HTR-8/SVneo (cell line): ENCODE results near the gene GARNL3.

Experiments
- DNase-seq: peaks from one replicate; pipeline ENCODE4 v3.0.0; 2011; ENCODE audit warnings: low spot score, mixed read lengths; ENCODE audit not compliant: insufficient read length
- FAIRE-seq: peaks from 2 replicates; lab custom pipeline; 2011; peaks lifted over from hg19 to GRCh38; lab: Jason Lieb, UNC

GARNL3 gene

DNA sequence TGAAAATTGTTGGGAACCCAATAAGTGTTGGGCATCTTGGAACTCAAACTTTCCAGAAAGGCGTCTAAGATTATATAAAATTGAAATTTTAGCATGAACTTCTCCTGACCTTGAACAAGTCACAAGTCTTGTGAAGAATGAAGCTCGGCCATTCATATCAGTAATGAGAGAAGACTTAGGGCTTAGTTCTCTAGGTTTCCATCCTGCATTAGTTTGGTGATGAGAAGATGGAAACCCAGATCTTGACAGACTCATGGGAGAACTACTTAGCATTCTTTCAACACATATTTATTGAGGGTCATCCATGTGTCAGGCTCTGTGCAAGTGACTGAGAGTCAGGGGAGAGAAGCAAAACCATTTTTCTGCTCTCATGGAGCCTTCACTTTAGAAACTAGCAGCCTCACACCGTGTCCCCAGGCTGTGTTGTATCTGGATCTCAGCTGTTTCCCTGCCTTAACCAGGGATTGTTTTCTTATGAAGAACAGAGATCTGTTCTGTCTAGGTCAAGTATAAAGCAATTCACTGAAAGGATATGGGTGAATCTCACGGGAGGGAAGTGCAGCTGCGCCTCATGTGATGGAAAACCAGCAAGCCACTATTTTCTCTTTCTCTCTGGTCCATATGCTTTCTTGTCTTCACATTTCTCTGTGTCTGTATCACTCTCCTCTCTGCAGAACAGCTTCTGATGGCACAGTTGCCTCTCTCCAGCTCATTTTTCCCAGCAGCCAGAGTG lies 3.4 kb downstream of the GARNL3 start:
- FAIRE-seq, result no peak

DNA sequence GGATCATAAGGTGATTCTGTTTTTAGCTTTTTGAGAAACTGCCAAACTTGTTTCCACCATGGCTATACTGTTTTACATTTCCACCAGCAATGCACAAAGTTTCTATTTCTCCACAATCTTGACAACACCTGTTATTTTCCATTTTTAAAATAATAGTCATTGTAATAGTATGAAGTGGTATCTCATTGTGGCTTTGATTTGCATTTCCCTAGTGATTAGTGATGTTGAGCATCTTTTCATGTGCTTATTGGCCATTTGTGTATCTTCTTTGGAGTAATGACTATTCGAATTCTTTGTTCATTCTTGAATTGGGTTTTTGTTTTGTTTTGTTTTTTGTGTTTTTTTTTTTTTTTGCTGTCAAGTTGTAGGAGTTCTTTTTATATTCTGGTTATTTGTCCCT lies 4.9 kb downstream of the GARNL3 start:
- DNase-seq (no peak), FAIRE-seq (no peak)

More for the DNA sequence above, 3.4 kb downstream of the GARNL3 start:
- no peak for DNase-seq

DNA sequence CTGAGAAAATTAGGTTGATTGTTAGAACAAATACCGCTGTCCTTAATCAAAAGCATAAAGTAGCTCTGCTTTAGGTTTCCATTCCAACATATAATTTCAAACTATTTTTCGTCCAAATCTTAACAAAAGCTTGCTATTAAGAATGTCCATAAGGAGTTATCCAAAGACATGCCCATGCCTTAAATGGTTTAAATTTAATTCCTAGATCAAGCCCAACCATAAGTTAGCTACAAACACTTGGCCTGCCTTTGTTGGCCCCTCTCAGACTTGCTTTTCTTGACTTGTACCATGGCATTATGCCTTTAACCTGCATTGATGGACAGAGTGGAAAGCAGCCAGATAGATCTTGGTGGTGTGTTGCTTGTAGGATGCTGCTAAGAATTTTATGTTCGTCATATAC lies 8.8 kb downstream of the GARNL3 start:
- FAIRE-seq, result no peak
- no peak for DNase-seq

DNA sequence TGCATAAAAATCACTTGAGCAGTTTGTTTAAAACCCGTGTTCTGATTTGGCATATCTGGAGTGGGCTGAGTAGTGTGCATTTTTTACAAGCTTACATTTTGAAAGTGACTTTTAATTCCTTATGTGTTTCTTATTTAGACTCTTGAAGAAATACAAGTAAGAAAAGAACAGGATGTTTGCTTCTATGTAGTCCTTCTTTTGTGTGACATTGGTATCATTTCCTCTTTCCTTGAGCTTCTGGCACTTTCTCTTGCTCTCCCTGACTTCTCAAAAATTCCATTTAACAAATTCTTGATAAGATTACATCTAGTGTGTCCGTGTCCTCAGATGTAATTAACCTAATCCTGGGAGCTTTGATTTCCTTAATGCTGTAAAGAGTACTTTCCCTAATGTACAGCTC lies 12.5 kb downstream of the GARNL3 start:
- DNase-seq (no peak), FAIRE-seq (no peak)

DNA sequence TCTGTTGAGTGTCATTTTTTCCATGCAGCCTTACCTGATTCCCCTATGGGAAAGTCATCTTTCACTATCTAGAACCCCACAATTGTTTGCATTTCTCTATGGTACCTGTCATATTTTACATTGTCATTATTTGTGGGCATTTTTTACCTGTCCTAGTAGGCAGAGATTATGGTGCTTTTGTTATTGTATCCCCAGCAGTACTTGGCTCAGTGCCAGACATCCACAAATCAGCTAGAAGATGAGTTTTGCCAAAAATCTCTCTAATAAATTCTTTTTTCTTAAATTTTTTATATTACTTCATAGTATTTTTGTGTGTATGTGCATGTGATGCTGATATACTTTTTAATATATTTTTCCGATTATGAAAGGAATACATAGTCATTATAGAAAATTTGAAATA lies 13.2 kb downstream of the GARNL3 start:
- FAIRE-seq, result no peak
- DNase-seq, result no peak

DNA sequence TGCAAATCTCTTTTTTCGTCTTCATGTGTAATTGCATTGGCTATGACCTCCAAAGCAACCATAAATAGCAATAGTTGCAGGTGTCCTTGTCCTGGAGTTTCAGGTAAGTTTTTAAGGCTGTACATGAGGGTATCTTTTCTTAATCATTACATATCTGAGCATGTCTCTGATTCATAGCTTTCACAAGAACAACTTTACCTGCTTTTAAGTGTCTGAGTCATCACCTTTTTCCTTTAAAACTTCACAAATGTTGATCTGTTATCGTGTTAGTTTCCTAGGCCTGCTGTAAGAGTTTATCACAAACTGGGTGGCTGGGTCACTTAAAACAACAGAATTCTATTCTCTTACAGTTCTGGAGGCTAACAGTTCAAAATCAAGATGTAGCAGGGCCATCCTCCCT lies 13.8 kb downstream of the GARNL3 start:
- FAIRE-seq, result no peak

DNA sequence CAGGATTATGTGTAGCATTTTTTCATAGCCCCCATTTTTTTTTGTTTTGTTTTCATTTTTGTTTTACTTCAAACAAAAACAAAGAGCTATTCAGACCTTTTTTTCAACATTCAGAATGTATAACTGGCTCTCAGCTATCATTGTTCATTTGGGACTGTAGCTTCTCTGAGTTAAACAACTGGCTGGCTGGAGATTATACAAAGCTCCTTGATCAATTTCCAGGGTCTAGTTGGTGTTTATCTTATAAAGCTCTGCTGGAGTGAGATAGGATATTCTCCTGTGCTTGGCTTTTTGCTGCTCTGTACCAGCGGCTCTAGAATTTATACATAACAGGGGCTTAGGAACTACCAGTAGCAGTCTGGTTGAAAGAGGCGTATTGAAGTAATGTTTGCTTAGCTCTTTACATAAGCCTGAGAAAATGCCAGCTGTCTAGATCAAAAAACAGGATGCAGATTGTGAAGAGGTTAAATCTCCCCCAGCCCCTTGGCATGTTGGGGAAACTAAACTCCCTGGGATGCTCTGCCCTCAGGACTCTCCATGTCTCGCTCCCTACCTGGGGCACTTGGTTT lies 15.2 kb downstream of the GARNL3 start:
- DNase-seq, result no peak
- no peak for FAIRE-seq

More for the DNA sequence above, 13.8 kb downstream of the GARNL3 start:
- DNase-seq, result no peak

DNA sequence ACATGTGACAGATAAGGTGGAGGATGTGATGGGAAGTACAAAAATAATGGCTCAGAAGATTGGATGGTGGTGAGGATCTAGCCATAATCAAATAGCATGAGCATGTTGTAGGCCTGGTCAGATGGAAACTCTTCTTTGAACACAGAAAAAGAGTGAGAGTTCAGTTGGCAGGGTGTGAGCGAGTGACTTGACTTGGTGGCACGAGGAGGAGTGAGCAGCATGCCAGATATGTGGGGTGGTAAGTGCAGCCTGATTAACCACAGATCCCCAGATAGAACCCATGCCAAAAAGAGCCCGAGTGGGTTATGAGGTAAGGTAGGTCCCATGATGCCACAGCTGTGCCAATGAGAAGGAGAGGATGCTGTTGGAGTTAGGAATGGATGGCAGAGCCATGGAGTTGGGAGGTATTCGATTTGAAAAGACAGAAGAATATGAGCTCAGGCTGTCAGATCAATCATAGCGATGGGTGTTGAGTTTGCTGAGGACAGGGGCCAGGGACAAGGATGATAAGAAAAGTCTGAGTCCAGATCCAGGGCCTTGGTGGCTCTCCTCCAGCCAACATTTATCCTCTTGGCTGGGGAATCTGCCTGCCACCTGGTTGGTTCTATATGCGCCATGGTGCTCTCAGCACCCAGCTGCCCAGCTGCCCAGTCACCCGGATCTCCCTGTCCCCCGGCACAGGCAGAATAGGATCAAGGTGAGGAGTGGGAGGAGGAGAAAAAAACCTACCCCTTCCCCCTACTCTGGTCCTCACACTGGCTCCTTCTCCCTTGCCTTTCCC lies 16.5 kb downstream of the GARNL3 start:
- DNase-seq (no peak), FAIRE-seq (no peak)

DNA sequence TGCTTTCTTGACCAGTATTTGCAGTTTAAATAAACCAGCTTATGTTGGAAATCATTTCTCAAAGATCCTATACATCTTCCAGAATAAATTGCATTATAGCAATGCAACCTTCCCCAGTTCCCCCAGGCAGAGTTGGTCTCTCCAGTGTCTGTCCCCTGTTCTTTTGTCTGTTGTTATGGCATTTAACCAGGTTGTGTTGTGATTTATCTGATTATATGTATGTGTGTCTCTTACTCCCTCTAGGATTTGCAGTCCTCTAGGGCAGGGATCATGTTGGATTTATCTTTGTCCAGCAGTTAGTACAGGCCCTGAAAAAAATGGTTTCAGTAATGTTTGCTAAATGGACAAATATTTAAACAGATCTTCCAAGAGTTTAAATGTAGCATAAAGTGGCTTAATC lies 17.3 kb downstream of the GARNL3 start:
- FAIRE-seq, result no peak
- DNase-seq, result no peak

DNA sequence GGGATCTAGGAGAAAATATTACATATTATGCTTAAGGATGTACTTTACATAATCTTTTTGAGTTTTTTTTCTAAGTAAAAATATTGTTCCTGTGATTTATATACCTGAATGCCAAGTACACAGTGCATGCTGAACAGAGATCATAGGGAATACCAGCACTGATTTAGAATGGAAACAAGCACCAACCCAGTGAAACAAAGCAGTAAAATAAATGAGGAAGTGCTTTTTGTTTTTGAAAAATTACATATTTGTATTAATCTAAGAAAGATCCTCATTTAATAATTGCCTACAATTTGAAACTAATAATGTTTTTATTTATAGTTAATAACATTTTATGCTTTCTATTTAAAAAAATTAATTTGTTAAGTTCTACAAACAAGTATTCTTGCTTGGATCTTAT lies 18.0 kb downstream of the GARNL3 start:
- DNase-seq (no peak), FAIRE-seq (no peak)

DNA sequence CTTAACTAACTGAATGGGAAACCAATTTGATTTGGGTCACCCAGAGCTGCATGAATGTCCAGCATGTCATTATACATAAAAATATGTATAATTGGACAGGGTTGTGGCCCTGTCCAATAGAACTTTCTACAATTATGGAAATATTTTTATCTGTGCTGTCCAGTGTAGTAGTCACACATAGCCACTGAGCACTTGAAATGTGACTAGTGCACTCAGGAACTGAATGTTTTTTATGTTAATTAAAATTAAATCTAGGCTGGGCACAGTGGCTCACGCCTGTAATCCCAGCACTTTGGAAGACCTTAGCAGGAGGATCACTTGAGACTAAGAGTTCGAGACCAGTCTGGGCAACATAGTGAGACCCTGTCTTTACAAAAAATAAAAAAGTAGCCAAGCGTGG lies 18.6 kb downstream of the GARNL3 start:
- FAIRE-seq (no peak), DNase-seq (no peak)

DNA sequence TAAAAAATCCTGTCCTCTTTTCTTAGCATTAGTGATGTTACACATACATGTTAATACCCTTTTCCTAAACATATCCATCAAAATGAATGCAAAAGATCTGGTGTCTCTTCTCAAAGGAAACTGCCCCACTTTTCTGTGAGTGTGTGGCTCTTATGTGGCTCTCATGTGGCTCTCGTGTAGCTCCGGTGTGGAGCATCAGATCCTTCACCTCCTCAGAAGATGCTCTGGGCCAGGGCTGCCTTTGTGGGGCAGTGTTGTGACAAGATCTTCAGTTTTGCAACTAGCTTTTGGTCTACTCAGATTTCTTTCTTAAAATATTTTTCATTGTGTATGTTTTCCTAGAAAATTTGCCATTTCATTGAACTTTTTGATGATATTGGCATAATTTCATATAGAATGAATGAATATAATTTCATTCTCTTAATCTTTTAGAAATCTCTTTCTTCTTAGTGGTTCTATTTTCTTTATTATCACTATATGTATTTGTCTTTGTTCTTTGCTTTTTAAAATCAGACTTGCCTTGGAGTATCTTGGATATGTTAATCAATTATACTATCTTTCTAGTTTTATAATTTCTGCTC lies 19.4 kb downstream of the GARNL3 start:
- FAIRE-seq (no peak), DNase-seq (no peak)

DNA sequence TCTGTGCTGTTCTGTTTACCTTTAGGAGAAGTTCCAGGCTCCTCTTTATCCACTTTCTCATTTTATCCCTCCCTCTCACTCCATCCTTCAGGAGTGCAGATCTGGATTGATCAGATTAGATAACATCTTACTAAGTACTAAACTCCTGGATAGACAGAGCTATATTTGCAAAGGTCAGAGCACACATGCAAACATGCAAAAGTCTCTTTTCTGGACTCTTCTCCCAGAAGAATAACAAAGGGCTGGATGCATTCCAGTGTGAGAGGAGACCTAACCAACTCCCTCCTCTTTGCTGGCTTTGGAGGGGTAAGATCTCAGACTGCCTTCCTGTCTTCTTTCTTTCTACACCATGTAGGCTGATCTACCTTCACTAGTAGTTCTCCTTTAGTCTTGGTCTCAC lies 21.4 kb downstream of the GARNL3 start:
- no peak for DNase-seq
- no peak for FAIRE-seq

DNA sequence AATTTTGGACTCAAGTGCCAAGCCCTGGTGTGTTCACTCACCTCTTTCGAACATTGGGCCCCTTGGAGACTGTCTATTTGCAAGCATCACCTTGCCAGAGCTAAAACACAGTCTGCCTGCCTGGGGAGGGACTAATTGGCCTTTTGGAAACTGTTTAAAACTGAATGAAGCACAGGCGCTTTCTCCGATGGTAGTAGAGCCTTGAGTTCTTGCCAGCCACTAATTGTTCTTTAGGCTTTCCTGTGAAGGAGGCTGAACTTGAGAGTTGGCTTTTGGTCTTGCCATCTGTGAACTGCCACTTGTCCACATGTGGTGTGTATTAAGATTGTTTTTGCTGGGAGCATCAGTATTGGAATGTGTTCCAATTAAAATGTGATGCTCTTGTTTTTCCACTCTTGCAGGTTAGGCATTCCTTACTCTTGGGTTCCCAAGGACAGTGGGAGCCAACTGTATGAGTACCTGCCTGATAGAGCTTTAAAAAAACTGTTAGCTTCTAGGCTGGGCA lies 26.0 kb downstream of the GARNL3 start:
- FAIRE-seq (no peak), DNase-seq (no peak)

DNA sequence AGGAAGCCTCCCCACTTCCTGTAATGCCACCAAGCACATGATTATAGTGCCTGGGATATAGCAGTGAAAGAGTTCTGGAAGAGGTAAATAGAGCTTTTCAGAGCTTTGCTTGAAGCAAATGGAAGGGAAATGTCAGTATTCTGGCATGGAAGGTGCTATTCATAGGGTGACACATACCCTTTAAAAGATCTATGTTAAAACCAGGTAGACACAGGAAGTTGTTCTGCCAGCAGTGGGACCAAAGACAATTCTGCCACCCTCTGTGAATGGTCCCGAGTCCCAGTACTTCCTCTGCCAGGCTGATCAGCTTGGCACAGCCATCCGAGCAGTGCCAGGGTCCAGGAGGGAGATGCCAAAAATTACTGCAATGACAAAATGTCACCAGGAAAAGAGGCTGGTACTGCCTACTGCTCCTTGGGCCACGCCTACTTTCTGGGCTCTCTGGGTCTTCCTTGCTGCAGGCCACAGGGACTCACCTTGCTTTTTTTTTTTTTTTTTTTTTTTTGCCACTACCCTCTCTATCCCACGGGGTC lies 26.7 kb downstream of the GARNL3 start:
- no peak for DNase-seq
- FAIRE-seq, result no peak

DNA sequence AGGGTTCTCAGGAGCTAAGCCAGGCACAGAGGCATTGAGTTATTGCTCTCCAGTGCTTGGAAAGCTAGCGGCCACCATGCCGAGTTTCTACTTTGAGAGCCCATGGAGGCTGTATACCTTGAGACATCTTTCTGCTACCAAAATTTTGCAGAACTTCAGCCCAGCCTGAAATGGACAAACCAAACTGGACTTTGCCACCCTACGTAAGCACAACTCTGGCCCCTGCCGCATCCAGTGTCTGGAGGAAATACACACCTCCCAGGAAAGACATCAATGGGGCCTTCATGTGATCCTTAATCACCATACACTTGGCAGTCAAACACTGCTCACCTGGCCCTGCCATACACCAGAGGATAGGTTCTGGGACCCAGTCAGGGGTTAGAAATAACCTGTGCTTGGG lies 27.8 kb downstream of the GARNL3 start:
- FAIRE-seq (no peak), DNase-seq (no peak)

DNA sequence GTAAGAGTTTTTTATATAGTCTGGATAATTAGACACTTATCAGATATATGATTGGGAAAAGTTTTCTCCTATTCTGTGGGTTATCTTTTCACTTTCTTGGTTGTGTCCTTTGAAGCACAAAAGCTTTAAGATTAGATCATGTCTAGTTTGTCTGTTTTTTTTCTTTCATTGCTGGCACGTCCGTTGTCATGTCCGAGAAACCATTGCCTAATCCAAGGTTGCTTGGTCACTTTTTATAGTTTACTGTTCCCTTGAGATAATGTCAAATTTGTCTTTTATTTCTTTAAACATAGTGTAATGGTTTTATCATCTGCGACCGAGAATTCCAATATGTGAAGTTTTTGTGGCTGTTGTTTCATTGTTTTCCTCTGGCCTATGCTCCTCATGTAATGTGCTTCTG lies 28.8 kb downstream of the GARNL3 start:
- FAIRE-seq (no peak), DNase-seq (no peak)

DNA sequence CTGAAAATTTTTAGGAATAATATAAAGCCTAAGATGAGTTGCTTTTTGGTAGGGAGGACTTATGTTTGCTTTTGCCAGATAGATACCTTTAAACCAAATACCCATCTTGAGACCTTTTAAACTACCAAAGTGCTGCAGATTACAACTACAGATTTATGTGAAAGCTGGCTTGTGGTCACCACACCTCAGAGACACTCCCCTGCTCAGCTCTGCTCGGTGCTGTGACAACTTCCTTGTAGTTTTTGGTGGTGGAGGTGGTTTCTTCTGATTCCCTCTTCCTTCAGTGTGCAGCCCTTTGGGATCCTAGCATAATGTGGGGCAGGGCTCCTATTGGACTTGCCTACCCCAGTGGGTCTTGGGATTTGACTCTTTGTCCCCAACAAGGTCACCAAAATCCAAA lies 29.2 kb downstream of the GARNL3 start:
- DNase-seq (no peak), FAIRE-seq (no peak)

DNA sequence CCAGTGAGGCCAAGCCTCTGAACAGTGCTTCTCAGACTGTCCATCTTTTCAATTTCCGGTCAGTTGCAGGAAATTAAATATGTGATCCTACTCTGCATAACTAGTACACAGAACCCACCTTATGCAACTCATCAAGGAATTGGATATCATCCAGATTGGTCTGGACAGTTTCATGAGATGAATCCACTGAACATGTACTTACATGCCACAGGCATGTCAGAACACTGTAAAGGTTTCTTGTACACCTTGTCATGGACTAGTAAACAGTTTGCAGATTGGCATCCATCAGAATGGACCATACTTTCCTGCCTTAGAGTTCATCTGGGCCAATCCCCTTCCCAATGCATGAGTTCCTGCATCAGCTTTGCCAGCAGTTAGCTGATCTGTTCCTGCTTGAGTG lies 30.4 kb downstream of the GARNL3 start:
- FAIRE-seq (no peak), DNase-seq (no peak)

DNA sequence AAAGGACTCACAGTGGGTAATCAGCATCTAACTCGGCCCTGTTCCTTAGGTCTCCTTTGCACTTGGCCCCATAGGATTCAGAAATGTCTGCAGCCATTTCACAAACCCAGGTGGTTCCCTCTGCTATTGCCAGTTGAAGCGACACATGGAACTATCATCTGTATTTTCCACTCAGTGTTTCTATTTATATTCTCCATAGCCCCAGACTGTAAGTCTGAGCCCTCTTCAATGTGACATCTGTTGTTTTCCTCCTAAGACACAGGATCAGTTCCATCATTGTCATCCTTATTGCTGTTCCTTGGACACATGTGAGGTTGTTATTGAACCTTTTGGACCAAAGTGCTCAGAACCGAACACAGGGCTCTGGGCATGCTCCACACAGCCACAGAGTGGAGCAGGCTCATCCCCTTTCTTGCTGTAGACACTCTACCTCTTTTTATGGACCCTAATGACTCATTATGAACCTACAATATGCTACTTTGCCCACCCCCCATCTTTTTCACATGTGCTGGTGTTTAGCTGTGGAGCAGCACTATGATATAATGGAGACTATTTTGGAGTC lies 36.4 kb downstream of the GARNL3 start:
- FAIRE-seq (no peak), DNase-seq (no peak)
